IMR-90 (cell line): Measurements from ENCODE around the gene SPRR1B. TPM values are rescaled to one million over a fixed set of nuclear protein-coding genes. Genes with fewer than 3 reads are reported as not detected.

Source experiments
- ATAC-seq: fragments of 200-7000 bp; cut with Tn5 transposase; 2 replicates; pipeline ENCODE4 v1.9.1; 2020; ENCODE audit warnings: low read depth, mild to moderate bottlenecking, moderate library complexity
- BruUV-seq: library from RNA; stranded (reverse); fragments of 400-500 nt; replicated peaks from 2 replicates; lab custom pipeline; 2021; lab: Mats Ljungman, UMichigan
- CTCF ChIA-PET: fragments of 300-600 bp; formaldehyde crosslinking; extraction: SDS; loops from one replicate; lab custom pipeline; 2021; ENCODE audit warnings: antibody characterized with exemption; lab: Yijun Ruan, JAX
- POLR2A ChIA-PET: fragments of 300-600 bp; sonication (Branson Sonifier 250); formaldehyde crosslinking; loops from one replicate; lab custom pipeline; 2022; ENCODE audit warnings: antibody characterized with exemption; ENCODE audit not compliant: unreplicated experiment; lab: Charles Lee
- DNase-seq: peaks from one replicate; pipeline ENCODE4 v3.0.0; 2013
- H2AFZ ChIP-seq: replicated peaks from 2 replicates; pipeline ENCODE3; 2013; ENCODE audit warnings: low read length, mild to moderate bottlenecking; ENCODE audit not compliant: poor library complexity
- H2AK5ac ChIP-seq: 2 replicates; pipeline ENCODE4 v1.6.1; 2013; ENCODE audit warnings: low read depth, low read length, inconsistent platforms
- H2AK9ac ChIP-seq: replicated peaks from 2 replicates; pipeline ENCODE3; 2013; ENCODE audit warnings: mild to moderate bottlenecking, low read depth, low read length, moderate library complexity; ENCODE audit not compliant: poor library complexity
- H2BK120ac ChIP-seq: 2 replicates; pipeline ENCODE4 v1.6.1; 2013; ENCODE audit warnings: low read depth, low read length, inconsistent platforms
- H2BK15ac ChIP-seq: 3 replicates; pipeline ENCODE4 v1.6.1; 2013; ENCODE audit warnings: low read depth, low read length, inconsistent platforms
- H2BK20ac ChIP-seq: 2 replicates; pipeline ENCODE4 v1.6.1; 2013; ENCODE audit warnings: low read depth, mild to moderate bottlenecking, inconsistent platforms, low read length, moderate library complexity
- H2BK5ac ChIP-seq: 2 replicates; pipeline ENCODE4 v1.6.1; 2013; ENCODE audit warnings: mild to moderate bottlenecking, low read depth, low read length, inconsistent platforms; ENCODE audit not compliant: poor library complexity, severe bottlenecking
- H3K14ac ChIP-seq: replicated peaks from 2 replicates; pipeline ENCODE4 v1.6.1; 2013; ENCODE audit warnings: low read depth, low read length, inconsistent platforms
- H3K18ac ChIP-seq: 2 replicates; pipeline ENCODE4 v1.6.1; 2013; ENCODE audit warnings: low read depth, low read length, control low read depth
- H3K23ac ChIP-seq: 2 replicates; pipeline ENCODE4 v1.6.1; 2013; ENCODE audit warnings: low read depth, low read length, inconsistent platforms
- H3K27ac ChIP-seq: 2 replicates; pipeline ENCODE4 v1.5.1; 2013; ENCODE audit warnings: mild to moderate bottlenecking, control low read depth, low read length; ENCODE audit not compliant: insufficient read depth
- H3K27me3 ChIP-seq: 2 replicates; pipeline ENCODE4 v1.6.1; 2013; ENCODE audit warnings: low read length; ENCODE audit not compliant: control insufficient read depth, insufficient read depth
- H3K36me3 ChIP-seq: 2 replicates; pipeline ENCODE4 v1.6.1; 2013; ENCODE audit warnings: low read length, mixed read lengths; ENCODE audit not compliant: control insufficient read depth, insufficient read depth
- H3K4ac ChIP-seq: 2 replicates; pipeline ENCODE4 v1.6.1; 2013; ENCODE audit warnings: low read depth, low read length, inconsistent platforms
- H3K4me1 ChIP-seq: 2 replicates; pipeline ENCODE4 v1.6.1; 2013; ENCODE audit warnings: low read length, mixed read lengths; ENCODE audit not compliant: control insufficient read depth, insufficient read depth
- H3K4me2 ChIP-seq: 2 replicates; pipeline ENCODE4 v1.6.1; 2013; ENCODE audit warnings: low read depth, mild to moderate bottlenecking, control low read depth, low read length, moderate library complexity
- H3K4me3 ChIP-seq: 2 replicates; pipeline ENCODE4 v1.5.1; 2013; ENCODE audit warnings: low read depth, mild to moderate bottlenecking, control low read depth, low read length, moderate library complexity; ENCODE audit not compliant: insufficient read depth
- H3K56ac ChIP-seq: 2 replicates; pipeline ENCODE4 v1.6.1; 2013; ENCODE audit warnings: low read length, inconsistent platforms; ENCODE audit not compliant: insufficient read depth; ENCODE audit errors: extremely low read depth
- H3K79me1 ChIP-seq, 2 experiments: 2 replicates each; pipeline ENCODE4 v1.6.1; 2013; ENCODE audit warnings: low read length in 2 of 2, inconsistent platforms in 1 of 2, low read depth in 1 of 2
- H3K9ac ChIP-seq: 2 replicates; pipeline ENCODE4 v1.6.1; 2013; ENCODE audit warnings: low read depth, low read length, control low read depth
- H3K9me1 ChIP-seq: 2 replicates; pipeline ENCODE4 v1.6.1; 2013; ENCODE audit warnings: low read length, inconsistent platforms; ENCODE audit not compliant: insufficient read depth
- H3K9me3 ChIP-seq: 2 replicates; pipeline ENCODE4 v1.6.1; 2013; ENCODE audit warnings: low read length; ENCODE audit not compliant: control insufficient read depth, insufficient read depth
- H4K20me1 ChIP-seq: 2 replicates; pipeline ENCODE4 v1.6.1; 2013; ENCODE audit warnings: low read length, inconsistent platforms; ENCODE audit not compliant: insufficient read depth
- H4K5ac ChIP-seq: 2 replicates; pipeline ENCODE4 v1.6.1; 2013; ENCODE audit warnings: mild to moderate bottlenecking, low read depth, low read length, control low read depth
- H4K8ac ChIP-seq, 2 experiments: 2 replicates each; pipeline ENCODE4 v1.6.1; 2013; ENCODE audit warnings: low read depth in 2 of 2, low read length in 2 of 2, control low read depth in 1 of 2, inconsistent platforms in 1 of 2
- H4K91ac ChIP-seq: 2 replicates; pipeline ENCODE4 v1.6.1; 2013; ENCODE audit warnings: low read depth, low read length, inconsistent platforms; ENCODE audit not compliant: insufficient read depth
- BHLHE40 ChIP-seq: fragments of 150-350 bp; IDR thresholded peaks from 2 replicates; pipeline ENCODE4 v1.6.1; 2016; ENCODE audit warnings: mild to moderate bottlenecking, low read depth, low read length
- FOS ChIP-seq: fragments of 150-350 bp; IDR thresholded peaks from 2 replicates; pipeline ENCODE4 v1.6.1; 2016; ENCODE audit warnings: low read depth, low read length
- RAD21 ChIP-seq: IDR thresholded peaks from 2 replicates; pipeline ENCODE4 v1.6.1; 2012; ENCODE audit warnings: low read length, improper control_type of control experiment
- RFX5 ChIP-seq: IDR thresholded peaks from 2 replicates; pipeline ENCODE4 v1.8.0; 2012; ENCODE audit warnings: low read depth, mild to moderate bottlenecking, low read length, moderate library complexity
- WGBS, 2 experiments: methylation state at CpG; one replicate each; pipeline versions ENCODE4 v1.1.5 to v1.1.7; 2013; ENCODE audit warnings: missing lambda C conversion rate in 2 of 2; ENCODE audit not compliant: insufficient read length in 1 of 2; ENCODE audit errors: extremely low coverage in 2 of 2; 5-methylcytosine and 5-hydroxymethylcytosine counted together
- dilution Hi-C: fragments of 300-500 bp; cut with HindIII; formaldehyde crosslinking; loops from one replicate; pipeline ENCODE4 v1.14.3; 2018; ENCODE audit warnings: low sequenced_read_pairs; ENCODE audit not compliant: unreplicated experiment
- in situ Hi-C: fragments of 300-500 bp; cut with MboI; formaldehyde crosslinking; loops from 3 replicates; pipeline ENCODE4 v1.14.3; 2019; ENCODE audit warnings: low sequenced_read_pairs, inconsistent platforms, mixed read lengths
- intact Hi-C: fragments of 100-400 bp; cut with micrococcal nuclease; formaldehyde crosslinking; loops from 2 replicates; pipeline ENCODE4 v1.10.0; 2022
- polyA plus RNA-seq, 3 experiments: library from polyadenylated mRNA; depleted of rRNA; stranded (reverse); fragments of >200 nt; gene quantifications; 2 replicates each; pipeline ENCODE4 v1.2.3, GENCODE V29; 2012; ENCODE audit warnings: low replicate concordance in 1 of 3
- total RNA-seq: library from RNA; depleted of rRNA; stranded (reverse); fragments of >200 nt; gene quantifications from 2 replicates; pipeline ENCODE4 v1.2.3, GENCODE V29; 2012

The SPRR1B gene
- total and polyA plus RNA-seq, 2 of the 4 experiments (the other 2 are of a cell fraction): not detected

- H3K9me1 ChIP-seq: no peaks in the 10 kb centered on the region
- H4K8ac ChIP-seq: no peak within 1 kb of the TSS
- no CpG with 5 or more reads among the region's 2 CpGs for WGBS, 2 experiments
- no peak within 1 kb of the TSS for H2BK5ac ChIP-seq
- no peak within 1 kb of the TSS for H3K4me2 ChIP-seq
- H2AK5ac ChIP-seq: no peak within 1 kb of the TSS
- no peak within 1 kb of the TSS for H3K56ac ChIP-seq
- no peak within 1 kb of the TSS for H3K14ac ChIP-seq
- ATAC-seq (no peak), DNase-seq (no peak)
- no peak within 1 kb of the TSS for H2BK20ac ChIP-seq
- H2BK120ac ChIP-seq: no peak within 1 kb of the TSS
- no peaks in the 10 kb centered on the region for H3K9me3 ChIP-seq
- no peak within 1 kb of the TSS for H3K4ac ChIP-seq
- no peaks in the 10 kb centered on the region for H4K20me1 ChIP-seq
- dilution Hi-C loops: no loop called here
- BruUV-seq: no TSS peak
- no peak within 1 kb of the TSS for H2BK15ac ChIP-seq
- no peak within 1 kb of the TSS for H3K27ac ChIP-seq
- ChIA-PET POLR2A (no interaction called here), CTCF (no interaction called here)
- TF ChIP-seq RFX5: no peak
- TF ChIP-seq RAD21: no peak
- no peak for TF ChIP-seq BHLHE40
- TF ChIP-seq FOS: no peak
- H3K79me1 ChIP-seq: no peaks in the 10 kb centered on the region
- no peak within 1 kb of the TSS for H4K5ac ChIP-seq
- no peak within 1 kb of the TSS for H2AFZ ChIP-seq
- H3K4me1 ChIP-seq: no peaks in the 10 kb centered on the region
- H3K18ac ChIP-seq: no peak within 1 kb of the TSS
- no peak within 1 kb of the TSS for H3K9ac ChIP-seq
- no peak within 1 kb of the TSS for H3K23ac ChIP-seq
- no peaks in the 10 kb centered on the region for H3K36me3 ChIP-seq
- intact Hi-C loops: no loop called here
- H4K91ac ChIP-seq: no peak within 1 kb of the TSS
- in situ Hi-C loops: no loop called here
- H2AK9ac ChIP-seq: no peak within 1 kb of the TSS
- no peak within 1 kb of the TSS for H3K4me3 ChIP-seq
- no peaks in the 10 kb centered on the region for H3K27me3 ChIP-seq
These were observed 26.4 kb downstream of the SPRR1B start, which contains the start of gene SPRR2A for GRCh38 chr1:153057375-153057774. SPRR2A (minus strand) TSS chr1:153057512; CDS start chr1:153056735, 777 bp downstream.
